ENCODE results near the gene USP36. TPM values are rescaled to one million over a fixed set of nuclear protein-coding genes. Genes with fewer than 3 reads are reported as not detected.

Gene USP36
- total and polyA plus RNA-seq, 9 of the 15 experiments (the other 6 are each of a cell fraction or from before 2014, with no cell fraction given), result 6.4 to 72.8 (median 22.5) TPM

DNA sequence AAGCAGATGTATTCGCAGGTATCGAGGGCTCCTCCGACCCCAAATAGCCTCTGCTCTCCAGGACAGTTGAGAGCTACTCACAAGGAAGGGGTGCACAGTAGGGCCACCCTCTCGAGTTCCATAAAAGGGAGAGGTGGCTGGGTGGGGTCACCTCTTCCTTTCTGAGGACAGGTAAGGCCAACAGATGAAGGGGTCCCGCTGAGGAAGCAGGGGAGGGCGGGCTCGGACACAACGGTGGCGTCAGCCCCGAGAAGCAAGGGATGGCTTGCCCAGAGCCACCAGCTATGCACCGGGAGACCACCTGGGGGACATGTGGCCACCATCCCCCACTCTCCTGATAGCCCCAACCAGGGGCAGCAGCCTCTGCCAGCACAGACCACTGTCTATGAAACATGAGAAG lies 43.4 kb downstream of the USP36 start:
- no peak for FAIRE-seq
- intact Hi-C loops (cut with micrococcal nuclease) (no loop called here), in situ Hi-C loops (cut with MboI) (no loop called here)
- Histone ChIP-seq H3K9me3 (replicated peaks; ENCODE audit: control insufficient read depth, insufficient read depth, low read depth, low read length) (no peaks in the 10 kb centered on the region), H3K9ac (ENCODE audit: insufficient read depth in 1 of 2, low read depth in 2 of 2, low read length in 2 of 2) (no peak overlapping the region), H3K9me1 (ENCODE audit: control insufficient read depth, insufficient read depth, low read length) (no peaks in the 10 kb centered on the region), H4K20me1 (replicated peaks; ENCODE audit: control insufficient read depth, insufficient read depth, low read length) (peaks cover 6% of the 10 kb centered on the region; the same call in 1 of the 2 replicates), H3K36me3 (ENCODE audit: control insufficient read depth, insufficient read depth, low read length) (peaks cover 82% of the 10 kb centered on the region), H3K27me3 (ENCODE audit: control insufficient read depth in 2 of 2, insufficient read depth in 2 of 2, low read length in 2 of 2) (no peaks in the 10 kb centered on the region), H2AFZ (ENCODE audit: low read depth, low read length) (no peak overlapping the region), H3K4me2 (ENCODE audit: insufficient read depth, low read length) (no peak overlapping the region), H3K4me1 (replicated peaks in 1 of 2; ENCODE audit: control insufficient read depth in 2 of 2, insufficient read depth in 2 of 2, low read length in 2 of 2) (no peaks in the 10 kb centered on the region; a peak in 1 of 5 replicates), H3K79me2 (ENCODE audit: control insufficient read depth, insufficient read depth, low read length) (no peaks in the 10 kb centered on the region), H3K4me3 (no peak overlapping the region), H3K27ac (ENCODE audit: extremely low read depth, low read depth, low read length) (no peak overlapping the region)
- ChIA-PET POLR2A (no interaction called here), CTCF (ENCODE audit: low intra/inter-chr PET ratio) (no interaction called here)
- WGBS (ENCODE audit: insufficient coverage, low coverage, missing lambda C conversion rate), result 82% methylated on average over 5 of the region's 11 CpGs
- TF ChIP-seq ZNF696 (CRISPR knock-in tag; conservative IDR thresholded peaks at IDR 0.05) (no peak), ZKSCAN1 (IDR thresholded peaks at IDR 0.05; ENCODE audit: low read depth, low read length) (0 out of 2 replicates have a peak, but pooled peaks have one; percentile 45)
- ATAC-seq, result no peak
- BruUV-seq (replicated peaks), result no TSS peak
- DNase-seq (ENCODE audit: extremely low read depth in 1 of 4, low spot score in 3 of 4), result no peak

DNA sequence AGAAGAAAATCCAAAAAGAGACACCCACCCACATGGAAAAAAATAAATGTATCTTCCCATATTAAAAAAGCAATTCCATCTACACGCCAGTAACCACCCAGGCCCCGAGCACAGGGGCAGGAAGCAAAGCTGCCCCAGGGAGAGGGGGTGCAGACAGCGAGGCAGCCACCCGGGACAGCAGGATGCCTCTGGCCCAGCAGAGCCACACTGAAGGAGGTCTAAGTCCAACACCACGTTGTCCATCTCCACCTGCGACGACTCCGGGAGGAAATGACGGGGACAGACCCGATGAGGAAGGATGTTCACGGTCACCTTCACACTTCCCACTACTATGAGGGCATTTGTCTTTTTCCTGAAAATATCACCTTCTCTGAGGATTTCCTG lies 44.1 kb downstream of the USP36 start:
- Histone ChIP-seq H3K27ac (ENCODE audit: extremely low read depth, low read depth, low read length) (no peak overlapping the region), H3K4me3 (no peak overlapping the region), H2AFZ (ENCODE audit: low read depth, low read length) (no peak overlapping the region), H3K27me3 (ENCODE audit: control insufficient read depth in 2 of 2, insufficient read depth in 2 of 2, low read length in 2 of 2) (no peaks in the 10 kb centered on the region), H3K79me2 (ENCODE audit: control insufficient read depth, insufficient read depth, low read length) (no peaks in the 10 kb centered on the region), H3K36me3 (ENCODE audit: control insufficient read depth, insufficient read depth, low read length) (peaks cover 77% of the 10 kb centered on the region), H4K20me1 (replicated peaks; ENCODE audit: control insufficient read depth, insufficient read depth, low read length) (peaks cover 6% of the 10 kb centered on the region; the same call in 1 of the 2 replicates), H3K4me1 (replicated peaks in 1 of 2; ENCODE audit: control insufficient read depth in 2 of 2, insufficient read depth in 2 of 2, low read length in 2 of 2) (no peaks in the 10 kb centered on the region; a peak in 1 of 5 replicates), H3K9me3 (replicated peaks; ENCODE audit: control insufficient read depth, insufficient read depth, low read depth, low read length) (no peaks in the 10 kb centered on the region), H3K9me1 (ENCODE audit: control insufficient read depth, insufficient read depth, low read length) (no peaks in the 10 kb centered on the region), H3K4me2 (ENCODE audit: insufficient read depth, low read length) (no peak overlapping the region), H3K9ac (ENCODE audit: insufficient read depth in 1 of 2, low read depth in 2 of 2, low read length in 2 of 2) (peak overlapping the region in 1 of 2 experiments; percentile 27; a peak in 1 of 4 replicates)
- ATAC-seq, result no peak
- intact Hi-C loops (cut with micrococcal nuclease) (no loop called here), in situ Hi-C loops (cut with MboI) (no loop called here)
- ChIA-PET CTCF (ENCODE audit: low intra/inter-chr PET ratio) (no interaction called here), POLR2A (no interaction called here)
- no peak for DNase-seq (ENCODE audit: extremely low read depth in 1 of 4, low spot score in 3 of 4)
- no TSS peak for BruUV-seq (replicated peaks)
- WGBS (ENCODE audit: insufficient coverage, low coverage, missing lambda C conversion rate), result 92% methylated on average over 11 of the region's 11 CpGs
- FAIRE-seq, result no peak
- no peak for TF ChIP-seq PTTG1 (tag; IDR thresholded peaks at IDR 0.05; ENCODE audit: low read depth)
- no peak for TF ChIP-seq ZNF707 (CRISPR knock-in tag; conservative IDR thresholded peaks at IDR 0.05)
- no peak for TF ChIP-seq NBN (IDR thresholded peaks at IDR 0.05; ENCODE audit: low read depth)
- TF ChIP-seq E2F8 (IDR thresholded peaks at IDR 0.05; ENCODE audit: low read depth, partially characterized antibody), result no peak
- no peak for TF ChIP-seq ETV1 (tag; conservative IDR thresholded peaks at IDR 0.05; ENCODE audit: low read depth)
- TF ChIP-seq CBFA2T3 (IDR thresholded peaks at IDR 0.05), result no peak
- no peak for TF ChIP-seq ZSCAN29 (IDR thresholded peaks at IDR 0.05)
- TF ChIP-seq ZNF644 (tag; IDR thresholded peaks at IDR 0.05; ENCODE audit: low read depth), result no peak
- no peak for TF ChIP-seq ZZZ3 (IDR thresholded peaks at IDR 0.05)
- TF ChIP-seq, protein P1, sequence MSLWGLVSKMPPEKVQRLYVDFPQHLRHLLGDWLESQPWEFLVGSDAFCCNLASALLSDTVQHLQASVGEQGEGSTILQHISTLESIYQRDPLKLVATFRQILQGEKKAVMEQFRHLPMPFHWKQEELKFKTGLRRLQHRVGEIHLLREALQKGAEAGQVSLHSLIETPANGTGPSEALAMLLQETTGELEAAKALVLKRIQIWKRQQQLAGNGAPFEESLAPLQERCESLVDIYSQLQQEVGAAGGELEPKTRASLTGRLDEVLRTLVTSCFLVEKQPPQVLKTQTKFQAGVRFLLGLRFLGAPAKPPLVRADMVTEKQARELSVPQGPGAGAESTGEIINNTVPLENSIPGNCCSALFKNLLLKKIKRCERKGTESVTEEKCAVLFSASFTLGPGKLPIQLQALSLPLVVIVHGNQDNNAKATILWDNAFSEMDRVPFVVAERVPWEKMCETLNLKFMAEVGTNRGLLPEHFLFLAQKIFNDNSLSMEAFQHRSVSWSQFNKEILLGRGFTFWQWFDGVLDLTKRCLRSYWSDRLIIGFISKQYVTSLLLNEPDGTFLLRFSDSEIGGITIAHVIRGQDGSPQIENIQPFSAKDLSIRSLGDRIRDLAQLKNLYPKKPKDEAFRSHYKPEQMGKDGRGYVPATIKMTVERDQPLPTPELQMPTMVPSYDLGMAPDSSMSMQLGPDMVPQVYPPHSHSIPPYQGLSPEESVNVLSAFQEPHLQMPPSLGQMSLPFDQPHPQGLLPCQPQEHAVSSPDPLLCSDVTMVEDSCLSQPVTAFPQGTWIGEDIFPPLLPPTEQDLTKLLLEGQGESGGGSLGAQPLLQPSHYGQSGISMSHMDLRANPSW (CRISPR knock-in tag; IDR thresholded peaks at IDR 0.05), result no peak
- TF ChIP-seq NFATC3 (IDR thresholded peaks at IDR 0.05), result no peak

Measured in K562 (cell line).